HG02943 (cell line): ENCODE results near the gene ABR.

ENCODE experiments used
- ATAC-seq: cut with Tn5 transposase; IDR thresholded peaks from one replicate; pipeline ENCODE4 v1.9.1; 2021; ENCODE audit warnings: mild to moderate bottlenecking, low read depth, moderate library complexity; ENCODE audit not compliant: unreplicated experiment

ABR gene

DNA sequence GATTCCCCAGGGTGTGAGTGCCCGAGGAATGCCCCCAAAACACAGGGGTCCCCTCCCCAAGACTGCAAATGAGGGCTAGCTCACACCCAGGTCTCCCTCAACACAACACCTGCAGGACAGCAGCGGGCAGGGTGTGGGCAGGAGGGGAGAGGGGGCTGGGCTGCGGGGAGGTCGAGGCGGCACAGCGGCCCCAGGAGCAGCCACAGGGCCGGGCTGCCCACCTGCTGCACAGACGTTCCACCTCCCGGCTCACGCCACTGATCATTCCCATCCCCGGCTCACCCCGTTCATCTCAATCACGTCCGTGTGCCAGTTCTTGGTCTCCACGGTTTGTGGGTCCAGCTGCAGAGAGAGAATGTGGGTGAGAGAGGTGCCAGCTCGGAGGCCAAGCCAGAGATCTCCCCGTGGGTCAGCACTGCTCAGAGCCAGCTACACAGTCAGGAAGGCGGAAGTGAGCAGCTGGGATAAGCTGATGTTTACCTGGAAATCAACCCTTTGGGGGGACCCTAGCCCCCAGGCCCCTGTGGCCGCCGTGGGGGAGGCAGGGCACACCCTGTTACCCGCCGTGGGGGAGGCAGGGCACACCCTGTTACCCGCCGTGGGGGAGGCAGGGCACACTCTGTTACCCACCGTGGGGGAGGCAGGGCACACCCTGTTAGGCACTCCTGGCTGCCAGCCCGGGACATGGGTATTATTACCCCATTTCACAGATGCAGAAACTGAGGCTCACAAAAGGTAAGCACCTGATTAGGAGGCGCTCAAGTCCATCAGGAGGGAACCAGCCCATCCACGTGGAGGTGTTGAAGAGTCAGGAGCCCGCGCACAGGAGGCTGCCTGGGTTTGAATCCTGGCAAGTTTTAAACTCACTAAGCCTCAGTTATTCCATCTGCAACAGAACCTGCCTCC, 166.7 kb downstream of the ABR start:
- ATAC-seq, result no peak

DNA sequence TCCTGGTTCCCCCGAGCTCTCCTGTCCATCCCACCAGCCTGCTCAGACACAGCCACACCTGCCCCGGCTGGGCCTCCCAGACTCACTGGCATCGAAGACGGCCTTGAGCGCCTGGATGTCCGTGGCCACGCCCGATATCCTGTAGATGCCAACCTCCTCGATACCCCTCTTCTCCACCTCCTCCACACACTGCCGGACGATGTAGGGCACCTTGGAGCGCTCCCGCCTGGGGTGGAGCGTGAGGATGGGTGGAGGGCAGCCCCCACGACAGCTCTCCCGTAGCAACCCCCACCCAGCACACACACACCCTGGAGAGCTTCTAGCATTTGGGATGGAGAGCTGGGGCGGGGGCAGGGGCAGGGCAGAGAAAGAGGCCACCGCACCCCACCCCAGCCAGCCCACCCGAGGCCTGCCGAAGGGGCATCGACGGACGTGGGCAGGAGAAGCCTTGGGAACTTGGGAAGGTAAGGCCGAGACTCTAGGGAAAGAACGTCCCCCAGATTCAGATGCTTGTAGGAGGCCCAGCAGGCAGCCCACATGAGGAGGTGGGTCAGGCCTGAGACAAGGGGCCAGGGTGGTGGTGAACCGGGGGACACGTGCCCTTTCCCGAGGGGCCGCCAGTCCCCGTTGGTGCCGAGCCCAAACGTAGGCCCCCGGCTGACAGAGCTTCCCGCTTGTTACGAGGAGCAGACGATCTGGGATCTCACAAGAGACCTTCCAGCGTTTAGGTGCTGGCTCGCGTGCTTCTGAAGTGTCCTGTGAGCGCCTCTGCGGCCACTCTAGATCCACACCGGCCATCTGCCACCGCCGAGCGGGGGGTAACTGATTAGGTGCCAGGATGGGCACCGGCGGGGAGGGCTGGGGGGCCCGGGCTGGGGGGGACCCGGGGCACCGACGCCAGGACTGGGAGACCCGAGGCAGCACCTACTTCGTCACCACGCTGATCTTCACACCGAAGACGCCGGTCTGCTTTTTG, 167.7 kb downstream of the ABR start:
- ATAC-seq, result no peak

DNA sequence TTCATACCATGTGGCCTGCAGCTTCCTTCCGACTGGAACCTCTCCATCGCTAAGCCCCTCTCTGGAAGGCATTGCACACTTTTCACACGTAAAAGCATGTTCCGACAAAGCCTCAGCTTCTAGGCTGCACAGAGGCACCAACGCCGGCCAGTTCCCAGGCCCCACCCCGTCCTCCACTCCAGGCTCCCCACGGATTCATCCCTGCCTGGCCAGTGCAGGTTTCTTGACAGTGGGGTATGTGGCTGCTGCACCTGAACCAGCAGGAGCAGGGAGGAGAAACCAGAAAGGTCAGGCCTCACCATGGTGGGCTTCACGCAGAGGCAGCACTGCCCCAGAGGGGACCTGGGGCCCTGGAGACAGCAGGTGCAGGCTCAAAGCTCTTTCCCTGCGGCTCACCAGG, 168.6 kb downstream of the ABR start:
- no peak for ATAC-seq

DNA sequence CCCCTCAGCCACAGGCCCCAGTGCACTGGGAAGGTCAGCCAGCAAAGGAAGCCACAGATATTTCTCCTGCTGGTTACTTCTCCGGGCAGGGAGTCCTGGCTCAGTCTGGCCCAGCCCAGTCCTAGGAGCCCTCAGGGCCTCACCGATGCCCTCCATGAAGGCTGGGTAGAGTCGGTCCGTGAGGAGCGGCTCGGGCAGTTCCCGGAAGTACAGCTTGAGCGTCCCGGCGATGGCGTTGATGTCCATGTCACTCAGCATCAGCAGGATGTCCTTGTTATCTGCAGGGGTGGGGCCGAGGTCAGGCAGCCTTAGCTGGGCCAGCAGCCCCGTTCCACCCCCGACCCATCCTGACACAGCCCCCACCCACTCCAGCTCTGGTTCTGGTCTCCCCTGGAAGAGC, 169.2 kb downstream of the ABR start:
- no peak for ATAC-seq

DNA sequence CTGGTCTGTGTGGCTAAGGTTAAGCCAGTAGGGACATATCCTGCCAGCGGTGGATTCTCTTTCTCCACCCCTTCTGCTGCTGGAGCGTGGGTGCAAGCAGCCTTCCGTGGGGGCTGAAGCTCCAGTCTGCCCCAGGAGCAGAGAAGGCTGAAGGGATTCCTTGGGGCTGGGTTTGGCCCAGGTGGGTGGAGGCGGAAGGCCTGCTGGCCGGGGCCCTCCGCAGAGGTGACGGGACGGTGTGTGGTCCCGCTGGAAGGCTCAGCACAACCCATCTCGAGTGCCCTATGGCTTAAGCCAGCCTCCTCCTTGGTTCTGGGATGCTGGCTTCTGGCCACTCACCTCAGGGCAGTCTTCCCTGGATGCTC, 169.7 kb downstream of the ABR start:
- no peak for ATAC-seq

DNA sequence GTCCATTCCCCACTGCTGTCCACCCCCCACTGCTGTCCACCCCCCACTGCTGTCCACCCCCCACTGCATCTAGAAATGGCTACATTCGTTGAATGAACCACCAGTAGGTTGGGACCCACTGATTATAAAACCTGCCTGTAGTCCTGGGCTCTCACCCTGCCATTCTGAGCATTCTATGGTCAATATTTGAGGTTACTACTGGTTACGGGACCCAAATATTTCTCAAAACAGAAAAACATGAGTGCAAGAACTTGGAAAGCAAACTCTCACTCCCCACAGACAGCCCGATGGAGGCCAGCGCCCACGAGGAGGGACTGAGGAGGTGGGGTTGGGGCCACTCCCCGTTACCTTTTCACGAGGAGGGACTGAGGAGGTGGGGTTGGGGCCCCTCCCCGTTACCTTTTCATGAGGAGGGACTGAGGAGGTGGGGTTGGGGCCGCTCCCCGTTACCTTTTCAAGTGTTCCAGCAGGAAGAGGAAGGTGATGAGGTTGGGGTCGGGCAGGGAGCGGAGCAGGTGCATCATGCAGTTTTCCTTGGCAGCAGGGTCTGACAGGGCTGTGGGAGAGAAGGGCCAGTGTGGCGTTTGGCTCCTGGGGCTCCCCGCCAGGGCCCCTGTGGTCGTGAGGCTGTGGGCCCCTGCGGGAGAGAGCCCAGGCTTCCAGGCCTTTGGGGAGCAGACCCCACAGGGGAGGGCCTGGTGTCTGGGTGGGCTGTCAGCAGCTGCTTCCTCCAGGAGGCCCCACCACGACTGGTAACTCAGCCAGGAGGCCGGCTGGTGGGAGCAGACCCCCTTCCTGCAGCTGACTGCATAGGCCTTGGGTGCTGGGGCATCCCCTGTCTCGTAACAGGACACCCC, 170.3 kb downstream of the ABR start:
- no peak for ATAC-seq

DNA sequence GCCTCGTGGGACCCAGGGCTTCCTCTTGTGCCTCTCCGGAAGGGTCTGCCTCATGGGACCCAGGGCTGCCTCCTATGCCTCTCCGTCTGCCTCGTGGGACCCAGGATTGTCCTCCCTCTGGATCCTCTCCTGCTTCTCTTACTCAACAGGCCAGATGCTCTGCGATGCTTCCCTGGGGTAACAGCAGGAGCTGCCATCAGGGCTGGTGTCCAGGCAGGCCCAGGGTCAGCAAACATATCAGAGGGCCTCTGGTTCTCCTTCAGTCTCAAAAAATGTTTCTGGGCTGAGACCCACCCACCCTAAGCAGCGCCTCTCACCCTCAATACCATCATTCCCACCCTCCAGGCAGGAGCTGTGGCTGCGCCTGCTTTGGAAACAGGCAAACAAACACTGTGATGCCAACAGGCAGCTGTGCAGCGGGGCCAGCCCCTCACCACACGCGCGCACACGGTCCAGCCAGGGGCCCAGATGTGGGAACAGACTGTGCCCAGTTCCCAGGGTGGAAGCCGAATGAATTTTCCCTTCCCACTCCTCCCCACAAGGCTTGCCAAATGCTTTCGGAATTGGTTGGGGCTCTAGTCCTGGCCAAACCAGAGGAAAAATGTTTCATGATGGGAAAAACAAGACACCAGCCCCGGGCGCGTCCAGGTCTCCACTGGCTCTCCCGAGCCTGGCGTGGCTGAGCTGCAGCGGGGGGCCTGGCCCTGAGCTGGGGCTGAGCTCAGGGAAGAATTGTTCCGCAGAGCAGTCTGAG, 171.6 kb downstream of the ABR start:
- no peak for ATAC-seq

DNA sequence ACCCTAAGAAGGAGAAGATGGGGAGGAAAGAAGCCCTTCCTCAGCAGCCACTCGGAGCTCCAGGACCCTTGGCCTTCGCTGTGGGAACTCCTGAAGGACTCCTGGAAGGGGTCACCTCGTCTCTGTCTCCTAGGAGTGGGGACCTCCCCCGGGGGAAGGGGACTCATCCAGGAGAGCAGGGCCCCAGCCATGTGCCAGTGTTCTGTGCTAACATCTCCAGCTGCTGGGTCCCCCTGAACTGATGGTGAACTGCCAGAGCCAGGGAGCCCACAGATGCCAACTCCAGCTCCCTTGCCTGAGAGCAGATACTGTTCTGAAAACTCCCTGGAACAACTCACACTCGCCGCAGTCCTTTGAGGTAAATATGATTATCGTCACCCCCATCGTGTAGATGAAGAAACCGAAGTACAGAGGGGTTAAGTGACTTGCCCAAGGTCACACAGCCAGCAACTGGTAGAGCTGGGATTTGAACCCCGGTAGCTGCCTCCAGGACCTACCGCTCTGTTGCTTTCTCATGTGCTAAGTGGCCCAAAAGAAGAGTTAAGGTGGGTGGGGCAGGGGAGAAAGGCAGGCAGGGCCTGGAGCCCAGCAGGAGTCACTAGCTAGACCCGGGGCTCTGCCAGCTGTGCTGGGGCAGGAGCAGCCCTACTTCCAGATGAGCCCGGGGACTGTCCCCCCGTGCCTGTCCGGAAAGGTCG, 172.3 kb downstream of the ABR start:
- no peak for ATAC-seq

DNA sequence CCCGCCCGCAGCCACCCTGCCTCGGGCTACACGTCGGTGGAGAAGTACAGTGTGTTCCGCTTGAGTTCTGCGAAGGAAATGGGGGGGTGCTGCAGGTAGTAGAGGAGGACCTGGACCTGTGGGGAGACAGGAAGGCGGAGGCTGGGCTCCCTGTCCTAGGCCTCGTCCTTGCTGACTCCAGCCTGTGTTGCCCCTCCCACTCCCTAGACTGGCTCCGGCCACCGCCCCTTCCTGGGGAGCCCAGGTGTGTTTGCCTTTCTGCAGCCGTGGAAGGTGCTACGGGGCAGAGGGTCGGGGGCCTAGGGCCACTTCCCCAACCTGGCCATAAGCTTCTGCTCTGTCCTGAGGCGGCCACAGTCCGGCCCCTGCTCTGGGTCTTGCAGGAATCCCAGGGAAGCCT, 173.7 kb downstream of the ABR start:
- ATAC-seq, result no peak

DNA sequence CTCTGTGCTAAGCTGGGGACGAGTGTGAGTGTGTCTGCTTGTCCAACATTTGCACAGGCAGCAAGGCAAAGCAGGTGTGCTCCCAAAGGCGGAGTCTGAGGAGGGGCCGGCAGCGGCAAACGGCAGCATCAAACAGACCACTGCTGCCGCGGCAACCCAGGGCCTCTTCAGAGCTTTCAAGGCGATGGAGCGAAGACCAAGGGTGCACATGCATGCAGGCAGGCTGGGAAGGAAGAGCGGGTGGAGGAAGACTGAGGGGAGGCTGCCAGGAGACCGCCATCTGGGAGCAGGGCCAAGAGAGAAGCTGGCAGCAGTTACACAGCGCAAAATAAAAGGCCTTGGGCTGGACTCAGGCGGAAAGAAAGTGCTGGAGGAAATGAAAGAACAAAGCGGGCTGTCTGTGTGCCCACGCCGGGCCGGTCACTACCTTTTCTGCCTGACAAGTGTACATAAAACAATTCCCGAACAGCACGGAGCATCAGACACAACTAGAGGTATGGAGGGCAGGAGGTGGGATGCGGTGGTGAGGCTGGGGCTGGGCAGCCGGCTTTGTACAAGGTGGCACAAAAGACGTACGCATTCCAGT, 174.3 kb downstream of the ABR start:
- ATAC-seq, result no peak

DNA sequence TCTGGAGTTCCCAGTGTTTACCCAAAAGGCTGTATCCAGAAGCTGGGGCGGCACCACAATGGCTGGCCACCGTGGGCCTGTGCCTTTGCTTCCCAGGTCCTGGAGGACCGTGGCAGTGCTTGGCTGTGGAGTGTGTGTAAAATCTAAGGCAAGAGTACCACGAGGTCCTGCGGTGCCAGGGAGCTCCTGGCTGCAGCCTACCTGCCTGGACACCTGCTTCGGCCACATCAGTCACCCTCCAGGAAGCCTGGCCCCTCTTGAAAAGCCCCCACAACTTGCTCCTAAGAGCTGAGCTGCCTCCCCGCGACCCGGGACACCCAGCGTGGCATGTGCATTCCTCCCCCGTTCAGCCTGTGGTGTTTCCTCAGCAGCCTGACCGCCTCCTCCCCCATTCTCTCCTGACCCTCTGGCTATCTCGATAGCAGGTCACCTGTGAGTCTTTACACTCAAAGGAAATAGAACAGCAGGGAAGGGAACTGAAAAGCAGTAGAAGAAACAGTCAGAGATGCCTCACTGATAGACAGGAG, 174.9 kb downstream of the ABR start:
- no peak for ATAC-seq

DNA sequence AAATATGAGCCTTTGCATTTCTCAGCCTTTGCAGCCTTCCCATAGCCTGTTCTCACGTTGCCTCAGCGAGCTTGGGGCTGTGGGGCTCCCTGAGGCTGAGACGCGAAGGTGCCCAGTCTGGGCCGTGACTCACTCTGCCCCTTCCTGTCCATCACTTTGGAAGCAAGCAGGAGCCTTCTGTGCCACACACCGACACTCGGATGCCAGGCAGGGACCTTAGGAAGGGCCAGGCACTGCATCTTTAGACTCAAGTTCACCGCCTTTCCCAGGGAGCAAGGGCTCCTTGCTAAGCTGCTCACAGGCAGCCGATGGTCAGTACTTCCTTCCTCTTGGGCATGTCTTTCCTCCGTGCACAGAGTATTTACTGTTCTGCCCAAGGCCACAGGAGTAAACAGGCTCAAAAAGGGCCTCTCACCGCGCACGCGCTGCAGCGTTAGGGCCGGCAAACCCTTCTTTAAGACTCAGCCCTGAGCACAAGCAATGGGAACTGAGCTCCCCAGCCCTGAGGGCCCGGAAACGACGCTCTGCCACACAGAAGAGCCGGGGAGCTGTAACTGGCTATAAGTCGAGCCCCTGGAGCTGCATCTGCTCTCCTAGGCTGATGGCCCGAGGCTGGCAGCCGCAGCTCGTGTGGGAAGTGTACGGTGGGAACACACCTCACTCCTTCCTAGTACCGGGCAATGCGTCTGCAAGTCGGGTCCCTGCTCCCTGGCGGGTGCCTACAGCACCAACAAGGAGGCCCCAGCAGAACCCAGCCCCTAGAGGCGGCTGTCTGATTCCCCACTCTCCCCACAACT, 175.6 kb downstream of the ABR start:
- no peak for ATAC-seq

DNA sequence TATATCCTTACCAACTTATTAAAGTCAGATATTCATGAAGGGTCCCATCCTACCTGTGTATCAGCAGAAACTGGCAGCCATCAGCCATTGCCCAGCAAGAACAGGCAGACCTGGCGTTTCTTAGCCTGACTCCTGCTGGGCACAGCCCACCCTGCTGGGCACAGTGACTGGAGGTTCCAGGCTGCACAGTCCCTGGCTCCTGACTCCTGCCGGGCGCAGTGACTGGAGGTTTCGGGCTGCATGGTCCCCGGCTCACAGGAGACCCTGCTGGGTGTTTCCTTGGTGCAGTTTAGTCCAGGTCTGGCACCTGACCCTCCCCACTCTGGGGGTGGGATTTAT, 176.2 kb downstream of the ABR start:
- ATAC-seq, result no peak

DNA sequence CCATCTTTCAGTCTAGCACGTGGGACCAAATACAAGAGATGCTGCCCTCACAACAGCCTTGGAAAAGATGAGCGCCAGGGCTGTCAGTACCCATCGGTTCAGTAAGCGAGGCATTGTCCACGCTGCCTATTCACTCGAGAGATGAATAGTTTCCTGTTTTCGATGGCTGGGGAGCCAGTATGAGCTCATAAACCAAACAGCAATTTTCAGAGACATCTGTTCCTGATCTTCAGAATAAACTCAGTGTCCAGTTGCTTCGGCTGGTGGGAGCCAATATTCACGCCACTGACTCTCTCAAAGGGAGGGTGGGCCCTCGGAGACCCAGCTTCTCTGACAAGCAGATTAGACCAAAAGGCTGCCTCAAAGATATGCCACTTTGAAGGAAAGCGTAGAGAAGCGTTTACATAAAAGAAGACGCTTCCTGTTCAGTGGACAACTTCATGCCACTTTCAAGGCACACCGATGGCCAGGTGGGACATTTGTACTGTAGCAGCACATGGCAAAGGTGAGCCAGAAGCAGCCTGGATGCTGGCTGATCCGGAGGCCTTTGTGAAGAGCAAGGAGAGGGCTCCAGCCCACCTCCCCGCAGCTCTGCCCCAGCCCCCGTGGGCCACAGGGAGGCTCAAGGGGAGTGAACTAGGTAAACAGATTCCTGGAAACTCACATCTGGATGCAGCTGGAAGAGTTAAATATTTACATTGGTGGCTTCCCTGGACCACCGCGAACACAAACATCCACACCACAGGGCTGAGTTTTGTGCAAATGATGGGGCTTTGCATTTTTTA, 176.8 kb downstream of the ABR start:
- no peak for ATAC-seq

DNA sequence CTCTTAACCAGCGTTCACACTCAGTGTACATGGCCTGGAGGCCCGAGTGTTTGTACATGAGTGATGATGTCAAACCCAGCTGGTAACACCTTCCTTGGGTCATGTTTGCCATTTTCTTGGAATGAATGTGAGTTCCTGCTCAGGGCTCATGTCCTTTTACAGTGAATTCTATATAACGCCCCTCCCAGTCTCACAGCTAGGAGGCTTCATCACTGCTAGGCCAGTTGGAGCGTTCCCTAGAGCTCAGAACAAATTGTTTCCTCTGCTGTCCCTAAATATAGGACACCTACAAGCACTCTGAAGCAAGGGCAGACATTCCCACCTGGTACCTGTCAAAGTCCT, 177.4 kb downstream of the ABR start:
- ATAC-seq, result no peak

DNA sequence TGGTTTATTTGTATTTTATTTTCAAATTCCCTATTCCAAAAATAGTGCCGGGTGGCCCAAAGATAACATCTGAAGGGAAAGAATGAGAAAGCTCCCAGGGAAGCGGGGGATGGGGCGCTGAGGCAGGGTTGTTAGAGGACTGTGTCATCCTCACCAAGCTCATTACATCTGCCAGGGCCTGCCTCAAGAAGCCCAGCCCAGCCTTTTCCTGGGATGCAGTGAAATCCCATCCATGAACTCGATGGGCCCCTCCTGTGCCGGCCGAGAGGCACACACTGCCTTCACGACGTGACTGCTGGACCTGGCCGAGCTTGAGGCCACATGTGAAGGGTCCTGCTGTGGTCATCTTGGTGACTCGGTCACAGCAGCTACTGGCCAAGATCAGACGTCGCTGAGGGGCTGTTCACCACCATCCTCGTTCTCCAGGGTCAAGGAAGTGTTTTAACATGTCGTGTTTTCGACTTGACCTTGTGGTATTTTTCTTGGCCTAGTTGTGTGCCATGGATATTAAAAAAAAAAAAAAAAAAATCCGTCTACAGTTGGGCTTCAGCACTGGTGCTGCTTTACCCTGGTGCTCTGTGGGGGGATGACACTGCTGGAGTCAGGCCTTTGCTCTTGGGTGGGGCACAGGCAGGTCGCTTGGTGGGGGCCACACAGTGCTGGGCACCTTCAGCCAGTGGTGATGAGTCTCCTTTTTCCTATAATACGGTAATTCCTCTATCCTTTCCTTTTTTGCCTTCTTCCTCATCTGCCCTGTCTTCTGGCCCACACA, 178.0 kb downstream of the ABR start:
- ATAC-seq, result no peak
